VCaP (cell line): ENCODE results near the gene HHAT.

ENCODE experiments used
- H3K27ac ChIP-seq: fragments of 450-650 bp; 2 replicates; pipeline ENCODE4 v1.5.1; 2017
- CTCF ChIP-seq: fragments of 450-650 bp; conservative IDR thresholded peaks from 2 replicates; pipeline ENCODE4 v1.5.1; 2017; ENCODE audit warnings: mild to moderate bottlenecking, moderate library complexity

The HHAT gene

GRCh38 chr1:210440081-210440480 lies 111.4 kb downstream of the HHAT start:
- H3K27ac ChIP-seq, result no peak overlapping the region
- no peak for TF ChIP-seq CTCF

- no peak for TF ChIP-seq CTCF
- no peak overlapping the region for H3K27ac ChIP-seq
Measured at GRCh38 chr1:210441028-210441427, 112.3 kb downstream of the HHAT start.

- H3K27ac ChIP-seq, result no peak overlapping the region
Measured at GRCh38 chr1:210445485-210445884, 116.8 kb downstream of the HHAT start.

GRCh38 chr1:210445931-210446330 lies 117.2 kb downstream of the HHAT start:
- no peak overlapping the region for H3K27ac ChIP-seq
- TF ChIP-seq CTCF, result no peak

More at GRCh38 chr1:210445485-210445884, 116.8 kb downstream of the HHAT start:
- no peak for TF ChIP-seq CTCF

- H3K27ac ChIP-seq, result no peak overlapping the region
- no peak for TF ChIP-seq CTCF
Measured at GRCh38 chr1:210446479-210446878, 117.8 kb downstream of the HHAT start.

- H3K27ac ChIP-seq, result no peak overlapping the region
- TF ChIP-seq CTCF, result no peak
Measured at GRCh38 chr1:210447456-210448057, 118.9 kb downstream of the HHAT start.

- no peak overlapping the region for H3K27ac ChIP-seq
- peak; percentile 80 for TF ChIP-seq CTCF
Measured at GRCh38 chr1:210448297-210448892, 119.7 kb downstream of the HHAT start.
